Panc1 (cell line): ENCODE results near the gene IL21R. TPM values are rescaled to one million over a fixed set of nuclear protein-coding genes. Genes with fewer than 3 reads are reported as not detected.

Source experiments
- ATAC-seq: fragments of 200-7000 bp; cut with Tn5 transposase; 2 replicates; pipeline ENCODE4 v1.9.1; 2020; ENCODE audit warnings: mild to moderate bottlenecking, moderate library complexity
- BruUV-seq: library from RNA; stranded (reverse); fragments of 400-500 nt; replicated peaks from 2 replicates; lab custom pipeline; 2021; lab: Mats Ljungman, UMichigan
- CTCF ChIA-PET: fragments of 300-600 bp; sonication (Branson Sonifier 250); formaldehyde crosslinking; loops from one replicate; lab custom pipeline; 2022; ENCODE audit warnings: antibody characterized with exemption; lab: Charles Lee
- POLR2A ChIA-PET: fragments of 300-600 bp; sonication (Branson Sonifier 250); formaldehyde crosslinking; loops from one replicate; lab custom pipeline; 2022; ENCODE audit warnings: antibody characterized with exemption; lab: Charles Lee
- DNase-seq: peaks from one replicate; pipeline ENCODE4 v3.0.0-alpha.2; 2010; ENCODE audit warnings: low read depth, low spot score
- H3K27ac ChIP-seq: 2 replicates; pipeline ENCODE4 v1.5.1; 2011; ENCODE audit warnings: mild to moderate bottlenecking, low read length, inconsistent platforms
- H3K27me3 ChIP-seq: fragments of 200-500 bp; sonication (Bioruptor generic); 2 replicates; pipeline ENCODE4 v1.6.0; 2014; ENCODE audit warnings: low read length, inconsistent platforms; ENCODE audit not compliant: control insufficient read depth, insufficient read depth
- H3K36me3 ChIP-seq: fragments of 200-500 bp; sonication (Bioruptor generic); 2 replicates; pipeline ENCODE4 v1.5.1; 2014; ENCODE audit warnings: inconsistent platforms, mild to moderate bottlenecking, low read length, moderate library complexity; ENCODE audit not compliant: control insufficient read depth, insufficient read depth
- H3K4me1 ChIP-seq: 2 replicates; pipeline ENCODE4 v1.5.1; 2011; ENCODE audit warnings: inconsistent platforms, mild to moderate bottlenecking, low read length, moderate library complexity; ENCODE audit not compliant: control insufficient read depth, insufficient read depth
- H3K4me3 ChIP-seq, 2 experiments: 2 replicates each; pipeline ENCODE4 v1.5.1; 2011 to 2012; ENCODE audit warnings: low read depth in 2 of 2, low read length in 2 of 2, mild to moderate bottlenecking in 2 of 2, inconsistent platforms in 1 of 2, moderate library complexity in 1 of 2
- H3K9me3 ChIP-seq: fragments of 200-500 bp; sonication (Bioruptor generic); 2 replicates; pipeline ENCODE4 v1.5.1; 2014; ENCODE audit warnings: low read depth, mild to moderate bottlenecking, inconsistent platforms, low read length, moderate library complexity; ENCODE audit not compliant: control insufficient read depth, insufficient read depth
- CTCF ChIP-seq: fragments of 450-650 bp; IDR thresholded peaks from 2 replicates; pipeline ENCODE4 v1.5.1; 2017; ENCODE audit warnings: mild to moderate bottlenecking
- POLR2AphosphoS5 ChIP-seq: IDR thresholded peaks from 2 replicates; pipeline ENCODE4 v1.6.1; 2012; ENCODE audit warnings: mild to moderate bottlenecking, low read depth, low read length, moderate library complexity
- SIN3A ChIP-seq: IDR thresholded peaks from 2 replicates; pipeline ENCODE4 v1.6.1; 2012; ENCODE audit warnings: low read depth, mild to moderate bottlenecking, low read length, moderate library complexity, borderline replicate concordance; ENCODE audit not compliant: insufficient read depth
- TCF7L2 ChIP-seq: IDR thresholded peaks from 2 replicates; pipeline ENCODE4 v1.6.1; 2011; ENCODE audit warnings: mild to moderate bottlenecking, low read depth, low read length, inconsistent platforms
- in situ Hi-C: cut with HindIII; loops from 2 replicates; pipeline ENCODE4 v1.10.0; 2016; ENCODE audit warnings: low sequenced_read_pairs, low pct_unique_long_range_greater_than_20kb
- intact Hi-C: fragments of 100-400 bp; cut with micrococcal nuclease; formaldehyde crosslinking; loops from one replicate; pipeline ENCODE4 v1.10.0; 2022; ENCODE audit not compliant: unreplicated experiment
- total RNA-seq: library from RNA; stranded (reverse); gene quantifications from one replicate; pipeline ENCODE4 v1.2.1, GENCODE V29; 2021; ENCODE audit not compliant: unreplicated experiment
- TF ChIP-seq, protein P1 (sequence below), 2 experiments: IDR thresholded peaks; 2 replicates each; pipeline ENCODE4 v1.6.1; 2011 to 2012; ENCODE audit warnings: low read depth in 2 of 2, control low read depth in 1 of 2, low read length in 1 of 2, mild to moderate bottlenecking in 1 of 2, moderate library complexity in 1 of 2; ENCODE audit not compliant: insufficient read depth in 1 of 2

The IL21R gene
- total RNA-seq, 1 experiment from 2014 or later: 0.10 TPM

DNA sequence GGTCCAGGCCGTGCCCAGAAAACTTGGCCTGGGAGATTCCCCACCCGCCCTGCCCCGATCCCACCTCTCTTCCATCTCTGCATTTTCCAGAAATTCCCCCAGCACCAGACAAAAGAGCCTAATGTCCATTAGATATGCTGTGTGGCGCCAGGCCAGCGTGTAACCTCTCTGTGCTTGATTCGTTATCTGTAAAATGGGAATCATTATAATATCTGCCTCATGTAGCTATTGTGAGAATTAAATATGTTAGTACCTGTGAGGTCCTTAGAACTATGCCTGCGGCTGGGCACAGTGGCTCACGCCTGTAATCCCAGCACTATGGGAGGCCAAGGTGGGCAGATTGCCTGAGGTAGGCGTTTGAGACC, 33.6 kb upstream of the IL21R start:
- POLR2A ChIA-PET: no interaction called here
- no TSS peak for BruUV-seq

GRCh38 chr16:27369806-27370205, 32.2 kb upstream of the IL21R start:
- H3K4me1 ChIP-seq: peaks cover 5% of the 10 kb centered on the region; the same call in 1 of the 2 replicates
- no peak overlapping the region for H3K4me3 ChIP-seq
- H3K9me3 ChIP-seq: no peaks in the 10 kb centered on the region
- no peaks in the 10 kb centered on the region for H3K36me3 ChIP-seq
- H3K27me3 ChIP-seq: no peaks in the 10 kb centered on the region
- ChIA-PET POLR2A (no interaction called here), CTCF (interaction anchor here (0.6 kb wide), 1 partner anchor 260 kb away, joined by 7 read pairs; no protein-coding TSS in a partner anchor)
- DNase-seq (no peak), ATAC-seq (no peak)
- intact Hi-C loops: loop anchor here (2.0 kb wide), 1 partner anchor 215 kb away; no protein-coding TSS in a partner anchor
- in situ Hi-C loops: no loop called here
- TF ChIP-seq, protein P1, sequence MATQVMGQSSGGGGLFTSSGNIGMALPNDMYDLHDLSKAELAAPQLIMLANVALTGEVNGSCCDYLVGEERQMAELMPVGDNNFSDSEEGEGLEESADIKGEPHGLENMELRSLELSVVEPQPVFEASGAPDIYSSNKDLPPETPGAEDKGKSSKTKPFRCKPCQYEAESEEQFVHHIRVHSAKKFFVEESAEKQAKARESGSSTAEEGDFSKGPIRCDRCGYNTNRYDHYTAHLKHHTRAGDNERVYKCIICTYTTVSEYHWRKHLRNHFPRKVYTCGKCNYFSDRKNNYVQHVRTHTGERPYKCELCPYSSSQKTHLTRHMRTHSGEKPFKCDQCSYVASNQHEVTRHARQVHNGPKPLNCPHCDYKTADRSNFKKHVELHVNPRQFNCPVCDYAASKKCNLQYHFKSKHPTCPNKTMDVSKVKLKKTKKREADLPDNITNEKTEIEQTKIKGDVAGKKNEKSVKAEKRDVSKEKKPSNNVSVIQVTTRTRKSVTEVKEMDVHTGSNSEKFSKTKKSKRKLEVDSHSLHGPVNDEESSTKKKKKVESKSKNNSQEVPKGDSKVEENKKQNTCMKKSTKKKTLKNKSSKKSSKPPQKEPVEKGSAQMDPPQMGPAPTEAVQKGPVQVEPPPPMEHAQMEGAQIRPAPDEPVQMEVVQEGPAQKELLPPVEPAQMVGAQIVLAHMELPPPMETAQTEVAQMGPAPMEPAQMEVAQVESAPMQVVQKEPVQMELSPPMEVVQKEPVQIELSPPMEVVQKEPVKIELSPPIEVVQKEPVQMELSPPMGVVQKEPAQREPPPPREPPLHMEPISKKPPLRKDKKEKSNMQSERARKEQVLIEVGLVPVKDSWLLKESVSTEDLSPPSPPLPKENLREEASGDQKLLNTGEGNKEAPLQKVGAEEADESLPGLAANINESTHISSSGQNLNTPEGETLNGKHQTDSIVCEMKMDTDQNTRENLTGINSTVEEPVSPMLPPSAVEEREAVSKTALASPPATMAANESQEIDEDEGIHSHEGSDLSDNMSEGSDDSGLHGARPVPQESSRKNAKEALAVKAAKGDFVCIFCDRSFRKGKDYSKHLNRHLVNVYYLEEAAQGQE (IDR thresholded peaks at IDR 0.05; ENCODE audit: insufficient read depth in 1 of 2, low read depth in 2 of 2, low read length in 1 of 2): no peak
- H3K27ac ChIP-seq: no peak overlapping the region
- no TSS peak for BruUV-seq

More for the DNA sequence above, 33.6 kb upstream of the IL21R start:
- Histone ChIP-seq H3K27me3 (no peaks in the 10 kb centered on the region), H3K4me3 (no peak overlapping the region), H3K27ac (no peak overlapping the region), H3K9me3 (no peaks in the 10 kb centered on the region), H3K36me3 (no peaks in the 10 kb centered on the region), H3K4me1 (peaks cover 5% of the 10 kb centered on the region; the same call in 1 of the 2 replicates)
- TF ChIP-seq TCF7L2 (no peak), POLR2AphosphoS5 (no peak), CTCF (peak; percentile 30), SIN3A (no peak)
- TF ChIP-seq, protein P1 (IDR thresholded peaks at IDR 0.05; ENCODE audit: insufficient read depth in 1 of 2, low read depth in 2 of 2, low read length in 1 of 2): no peak
- DNase-seq (no peak), ATAC-seq (no peak)
- CTCF ChIA-PET: interaction anchor here (0.6 to 1.9 kb wide), 5 partner anchors 132 to 219 kb away, joined by 5 to 25 read pairs (median 7); no protein-coding TSS in a partner anchor
- intact Hi-C loops (loop anchor here (1.0 to 2.0 kb wide), 2 partner anchors 133 to 214 kb away; no protein-coding TSS in a partner anchor), in situ Hi-C loops (no loop called here)
